Liver (tissue), 9 donors: Measurements from ENCODE around the gene SHROOM1. TPM values are rescaled to one million over a fixed set of nuclear protein-coding genes. Genes with fewer than 3 reads are reported as not detected.

Experiments
- DNase-seq: peaks from one replicate; pipeline ENCODE4 v3.0.0-alpha.2; 2017; ENCODE audit warnings: low spot score
- H3K27ac ChIP-seq, 2 donors: one replicate each; pipeline ENCODE4 v1.7.0; 2013; ENCODE audit warnings: inconsistent platforms in 2 of 2, low read length in 2 of 2, control low read depth in 1 of 2, low read depth in 1 of 2, mild to moderate bottlenecking in 1 of 2
- H3K27me3 ChIP-seq, 4 donors: one replicate each; pipeline versions ENCODE4 v1.6.1 to v1.7.0; 2013; ENCODE audit warnings: low read length in 3 of 4, inconsistent platforms in 1 of 4, mild to moderate bottlenecking in 1 of 4, moderate library complexity in 1 of 4; ENCODE audit not compliant: control insufficient read depth in 4 of 4, insufficient read depth in 4 of 4
- H3K36me3 ChIP-seq, 4 donors: one replicate each; pipeline versions ENCODE4 v1.6.1 to v1.7.0; 2013; ENCODE audit warnings: low read length in 3 of 4, mild to moderate bottlenecking in 3 of 4, low read depth in 1 of 4, moderate library complexity in 1 of 4; ENCODE audit not compliant: control insufficient read depth in 4 of 4, insufficient read depth in 3 of 4
- H3K4me1 ChIP-seq, 4 donors: one replicate each; pipeline versions ENCODE4 v1.6.1 to v1.7.0; 2013; ENCODE audit warnings: low read length in 3 of 4, mild to moderate bottlenecking in 3 of 4, moderate library complexity in 1 of 4; ENCODE audit not compliant: control insufficient read depth in 4 of 4, insufficient read depth in 4 of 4
- H3K4me3 ChIP-seq, 3 donors: one replicate each; pipeline versions ENCODE4 v1.6.1 to v1.7.0; 2013; ENCODE audit warnings: low read length in 3 of 3, control low read depth in 1 of 3, low read depth in 1 of 3, mild to moderate bottlenecking in 1 of 3
- H3K9ac ChIP-seq, 2 donors: one replicate each; pipeline ENCODE4 v1.7.0; 2013; ENCODE audit warnings: low read length in 2 of 2, mild to moderate bottlenecking in 2 of 2, moderate library complexity in 2 of 2, control low read depth in 1 of 2, low read depth in 1 of 2
- H3K9me3 ChIP-seq, 4 donors: one replicate each; pipeline versions ENCODE4 v1.6.1 to v1.7.0; 2013; ENCODE audit warnings: low read length in 3 of 4; ENCODE audit not compliant: control insufficient read depth in 4 of 4
- ATF3 ChIP-seq: IDR thresholded peaks from 2 replicates; pipeline ENCODE4 v1.6.1; 2016; ENCODE audit warnings: antibody characterized with exemption
- CTCF ChIP-seq: fragments of 150-350 bp; IDR thresholded peaks from 2 replicates; pipeline ENCODE4 v1.5.1; 2017; ENCODE audit warnings: improper control_type of control experiment, low read depth, low read length; ENCODE audit not compliant: missing input control
- EGR1 ChIP-seq, 2 donors: IDR thresholded peaks; 2 replicates each; pipeline ENCODE4 v1.6.1; 2016 to 2018; ENCODE audit warnings: antibody characterized with exemption in 2 of 2, low read depth in 2 of 2
- FOXA1 ChIP-seq: IDR thresholded peaks from 2 replicates; pipeline ENCODE4 v1.6.1; 2016; ENCODE audit warnings: antibody characterized with exemption
- FOXA2 ChIP-seq: IDR thresholded peaks from 2 replicates; pipeline ENCODE4 v1.6.1; 2016; ENCODE audit warnings: antibody characterized with exemption
- GABPA ChIP-seq, 2 donors: IDR thresholded peaks in 1 of 2; conservative IDR thresholded peaks in 1 of 2; 2 replicates each; pipeline ENCODE4 v1.6.1; 2016; ENCODE audit warnings: antibody characterized with exemption in 2 of 2, mild to moderate bottlenecking in 1 of 2, moderate library complexity in 1 of 2
- HNF4A ChIP-seq, 2 donors: conservative IDR thresholded peaks; 2 replicates each; pipeline ENCODE4 v1.6.1; 2016; ENCODE audit warnings: antibody characterized with exemption in 2 of 2, mild to moderate bottlenecking in 2 of 2
- HNF4G ChIP-seq: IDR thresholded peaks from 2 replicates; pipeline ENCODE4 v1.6.1; 2016; ENCODE audit warnings: antibody characterized with exemption
- JUND ChIP-seq, 2 donors: IDR thresholded peaks; 2 replicates each; pipeline ENCODE4 v1.6.1; 2016; ENCODE audit warnings: antibody characterized with exemption in 2 of 2
- MAX ChIP-seq: IDR thresholded peaks from 2 replicates; pipeline ENCODE4 v1.6.1; 2016; ENCODE audit warnings: antibody characterized with exemption
- NR2F2 ChIP-seq: IDR thresholded peaks from 2 replicates; pipeline ENCODE4 v1.6.1; 2016; ENCODE audit warnings: antibody characterized with exemption
- RAD21 ChIP-seq, 2 donors: IDR thresholded peaks; 2 replicates each; pipeline ENCODE4 v1.6.1; 2016; ENCODE audit warnings: antibody characterized with exemption in 2 of 2, mild to moderate bottlenecking in 2 of 2
- REST ChIP-seq: IDR thresholded peaks from 2 replicates; pipeline ENCODE4 v1.6.1; 2016; ENCODE audit warnings: antibody characterized with exemption, mild to moderate bottlenecking
- RXRA ChIP-seq, 2 donors: IDR thresholded peaks; 2 replicates each; pipeline ENCODE4 v1.6.1; 2017 to 2018; ENCODE audit warnings: antibody characterized with exemption in 2 of 2, mild to moderate bottlenecking in 1 of 2
- SP1 ChIP-seq: IDR thresholded peaks from 2 replicates; pipeline ENCODE4 v1.6.1; 2018; ENCODE audit warnings: antibody characterized with exemption, mild to moderate bottlenecking
- TAF1 ChIP-seq: conservative IDR thresholded peaks from 2 replicates; pipeline ENCODE4 v1.6.1; 2016; ENCODE audit warnings: antibody characterized with exemption, mild to moderate bottlenecking
- YY1 ChIP-seq: IDR thresholded peaks from 2 replicates; pipeline ENCODE4 v1.6.1; 2016; ENCODE audit warnings: antibody characterized with exemption, mild to moderate bottlenecking
- ZBTB33 ChIP-seq: IDR thresholded peaks from 2 replicates; pipeline ENCODE4 v1.6.1; 2016; ENCODE audit warnings: antibody characterized with exemption
- WGBS: extraction: QIAGEN DNeasy Blood & Tissue Kit; methylation state at CpG from one replicate; pipeline ENCODE4 v1.1.7; 2013; 5-methylcytosine and 5-hydroxymethylcytosine counted together
- polyA plus RNA-seq, 2 donors: library from polyadenylated mRNA; stranded (reverse) in 1 of 2; unstranded in 1 of 2; fragments of 200-250 nt in 1 of 2; fragments of >200 nt in 1 of 2; fragmentation: Nextera tagmentation in 1 of 2; extraction: Ambion mirVana in 1 of 2; gene quantifications; one replicate each; pipeline versions ENCODE4 v1.2.1 to v1.2.3, GENCODE V29; 2013 to 2015
- total RNA-seq, 2 donors: library from RNA; depleted of rRNA; stranded (reverse); fragments of >200 nt; gene quantifications; one replicate each; pipeline ENCODE4 v1.2.3, GENCODE V29; 2014
- donor health status: healthy.
- donor health status: healthy.
- donor health status: healthy.
- donor health status: healthy.
- donor health status: healthy.

SHROOM1 gene
- total and polyA plus RNA-seq, 4 donors = 6.1 to 28.5 (median 18.3) TPM

- TF ChIP-seq TAF1 = no peak
- no peak for TF ChIP-seq ATF3
- TF ChIP-seq EGR1 (IDR thresholded peaks at IDR 0.05; ENCODE audit: low read depth in 2 of 2) = no peak
- no peak for TF ChIP-seq HNF4A (conservative IDR thresholded peaks at IDR 0.05)
- no peak for TF ChIP-seq YY1
- no peak for TF ChIP-seq SP1
- TF ChIP-seq RAD21 (IDR thresholded peaks at IDR 0.05) = no peak
- no peak for TF ChIP-seq JUND (IDR thresholded peaks at IDR 0.05)
- TF ChIP-seq FOXA2 = no peak
- Histone ChIP-seq H3K4me1 (peaks cover 0 to 26% (median 9%) of the 10 kb centered on the region in 4 donors), H3K27me3 (no peaks in the 10 kb centered on the region), H3K27ac (peak overlapping the region; percentile 68 to 84), H3K9ac (peak overlapping the region in 1 of 2 donors; percentile 81), H3K9me3 (no peaks in the 10 kb centered on the region), H3K4me3 (no peak overlapping the region), H3K36me3 (no peaks in the 10 kb centered on the region)
- WGBS = 14% methylated on average over 1 of the region's 1 CpG
- DNase-seq = no peak
Measured at GRCh38 chr5:132853790-132854189, 23.3 kb upstream of the SHROOM1 start.

- Histone ChIP-seq H3K9me3 (no peaks in the 10 kb centered on the region), H3K27ac (peak overlapping the region; percentile 68 to 84), H3K9ac (peak overlapping the region in 1 of 2 donors; percentile 81), H3K27me3 (no peaks in the 10 kb centered on the region), H3K4me3 (no peak overlapping the region), H3K4me1 (peaks cover 0 to 26% (median 9%) of the 10 kb centered on the region in 4 donors), H3K36me3 (no peaks in the 10 kb centered on the region)
- DNase-seq = no peak
- TF ChIP-seq RAD21 (IDR thresholded peaks at IDR 0.05) (peak; percentile 27 to 42), HNF4A (conservative IDR thresholded peaks at IDR 0.05) (peak; percentile 48 to 65), YY1 (peak; percentile 89), NR2F2 (no peak), RXRA (IDR thresholded peaks at IDR 0.05) (peak; percentile 84 to 90), HNF4G (no peak), SP1 (peak; percentile 81), JUND (IDR thresholded peaks at IDR 0.05) (peak; percentile 95 to 96), ZBTB33 (peak; percentile 47), MAX (peak; percentile 66), EGR1 (IDR thresholded peaks at IDR 0.05; ENCODE audit: low read depth in 2 of 2) (no peak), TAF1 (peak; percentile 99), REST (peak; percentile 86), ATF3 (peak; percentile 10), GABPA (IDR thresholded peaks at IDR 0.05 in 1 of 2, conservative IDR thresholded peaks at IDR 0.05 in 1 of 2) (peak in 1 of 2 donors; percentile 39), FOXA1 (peak; percentile 63), CTCF (no peak), FOXA2 (peak; percentile 61)
- WGBS = 39% methylated on average over 3 of the region's 3 CpGs
Measured at GRCh38 chr5:132853323-132853722, 22.9 kb upstream of the SHROOM1 start.
